Astrocyte (in vitro differentiated cells and primary cell): ENCODE data around the gene TTC7B. TPM values are rescaled to one million over a fixed set of nuclear protein-coding genes. Genes with fewer than 3 reads are reported as not detected.

Source experiments
- DNase-seq: peaks from one replicate; pipeline ENCODE4 v3.0.0-alpha.2; 2010; ENCODE audit warnings: low read depth
- FAIRE-seq: peaks from 2 replicates; lab custom pipeline; 2011; peaks lifted over from hg19 to GRCh38; lab: Jason Lieb, UNC
- H2AFZ ChIP-seq: 2 replicates; pipeline ENCODE4 v1.6.0; 2012; ENCODE audit warnings: low read depth, low read length, inconsistent platforms
- H3K27ac ChIP-seq: 2 replicates; pipeline ENCODE4 v1.5.1; 2011; ENCODE audit warnings: low read depth, low read length, inconsistent platforms
- H3K27me3 ChIP-seq: 2 replicates; pipeline ENCODE4 v1.6.0; 2011; ENCODE audit warnings: low read length, inconsistent platforms; ENCODE audit not compliant: insufficient read depth
- H3K36me3 ChIP-seq: 2 replicates; pipeline ENCODE4 v1.5.1; 2011; ENCODE audit warnings: low read length, inconsistent platforms; ENCODE audit not compliant: insufficient read depth
- H3K4me1 ChIP-seq: 2 replicates; pipeline ENCODE4 v1.5.1; 2011; ENCODE audit warnings: low read length, inconsistent platforms; ENCODE audit not compliant: insufficient read depth
- H3K4me2 ChIP-seq: 2 replicates; pipeline ENCODE4 v1.6.0; 2012; ENCODE audit warnings: low read length, inconsistent platforms
- H3K4me3 ChIP-seq: 2 replicates; pipeline ENCODE4 v1.5.1; 2011; ENCODE audit warnings: low read depth, mild to moderate bottlenecking, low read length, inconsistent platforms; ENCODE audit not compliant: insufficient read depth
- H3K79me2 ChIP-seq: 2 replicates; pipeline ENCODE4 v1.6.0; 2012; ENCODE audit warnings: mild to moderate bottlenecking, low read length, inconsistent platforms; ENCODE audit not compliant: insufficient read depth
- H3K9ac ChIP-seq: 2 replicates; pipeline ENCODE4 v1.6.0; 2012; ENCODE audit warnings: mild to moderate bottlenecking, low read length, inconsistent platforms
- H3K9me3 ChIP-seq: 2 replicates; pipeline ENCODE4 v1.5.1; 2012; ENCODE audit warnings: low read depth, mild to moderate bottlenecking, low read length, inconsistent platforms; ENCODE audit not compliant: insufficient read depth
- H4K20me1 ChIP-seq: 2 replicates; pipeline ENCODE4 v1.6.0; 2012; ENCODE audit warnings: low read length, inconsistent platforms; ENCODE audit not compliant: insufficient read depth
- H3K27ac Mint-ChIP-seq: one replicate; pipeline ENCODE4 v1.8.0; 2021; ENCODE audit warnings: mild to moderate bottlenecking, mixed read lengths; ENCODE audit not compliant: unreplicated experiment
- H3K27me3 Mint-ChIP-seq: one replicate; pipeline ENCODE4 v1.8.0; 2021; ENCODE audit warnings: low read depth, mixed read lengths; ENCODE audit not compliant: unreplicated experiment
- H3K36me3 Mint-ChIP-seq: one replicate; pipeline ENCODE4 v1.8.0; 2021; ENCODE audit warnings: low read depth, mixed read lengths; ENCODE audit not compliant: unreplicated experiment
- H3K4me1 Mint-ChIP-seq: one replicate; pipeline ENCODE4 v1.8.0; 2021; ENCODE audit warnings: low read depth, mixed read lengths; ENCODE audit not compliant: unreplicated experiment
- H3K4me3 Mint-ChIP-seq: one replicate; pipeline ENCODE4 v1.8.0; 2021; ENCODE audit warnings: mild to moderate bottlenecking, moderate library complexity, mixed read lengths; ENCODE audit not compliant: unreplicated experiment
- H3K9me3 Mint-ChIP-seq: one replicate; pipeline ENCODE4 v1.8.0; 2021; ENCODE audit warnings: mild to moderate bottlenecking, mixed read lengths; ENCODE audit not compliant: unreplicated experiment
- EZH2 ChIP-seq: IDR thresholded peaks from 2 replicates; pipeline ENCODE4 v1.6.1; 2012; ENCODE audit warnings: mild to moderate bottlenecking, low read length, inconsistent platforms; ENCODE audit not compliant: insufficient read depth
- total RNA-seq: library from RNA; stranded (reverse); gene quantifications from 2 replicates; pipeline ENCODE4 v1.2.1, GENCODE V29; 2021
- TF ChIP-seq, protein P1 (sequence below): IDR thresholded peaks from 2 replicates; pipeline ENCODE4 v1.5.1; 2011; ENCODE audit warnings: low read depth, mild to moderate bottlenecking, inconsistent platforms, low read length, moderate library complexity; ENCODE audit not compliant: insufficient read depth

TTC7B gene
- total RNA-seq, 1 donor from 2014 or later = 42.1 TPM

DNA sequence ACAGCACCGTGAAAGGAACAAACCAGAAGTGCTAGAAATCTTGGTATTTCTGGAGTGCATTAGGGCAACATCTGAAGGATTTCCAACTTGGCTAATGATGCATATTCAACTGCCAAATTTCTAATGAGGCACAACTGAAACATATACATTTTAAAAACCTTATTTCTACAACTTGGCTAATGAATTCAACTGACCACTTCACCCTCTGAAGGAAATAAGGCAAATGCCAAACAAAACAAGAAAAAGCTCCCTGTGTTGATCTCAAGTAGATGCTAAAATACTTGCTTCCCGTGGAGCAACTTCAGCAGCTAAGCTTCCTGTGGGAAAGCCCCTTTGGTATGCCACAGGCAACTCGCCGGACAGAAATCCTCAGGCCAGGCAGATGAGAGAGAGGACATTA is 167.1 kb downstream of the TTC7B start:
- H3K79me2 ChIP-seq = no peaks in the 10 kb centered on the region
- Mint-ChIP-seq H3K4me1 (peaks cover 5% of the 10 kb centered on the region), H3K4me3 (no peak overlapping the region), H3K27ac (no peak overlapping the region), H3K27me3 (no peaks in the 10 kb centered on the region), H3K9me3 (no peaks in the 10 kb centered on the region), H3K36me3 (peaks cover 13% of the 10 kb centered on the region)
- no peaks in the 10 kb centered on the region for H3K27me3 ChIP-seq
- no peak overlapping the region for H3K4me2 ChIP-seq
- DNase-seq = peak; percentile 74
- H3K36me3 ChIP-seq = peaks cover 2% of the 10 kb centered on the region
- H3K4me1 ChIP-seq = peaks cover 14% of the 10 kb centered on the region
- peaks cover 3% of the 10 kb centered on the region for H4K20me1 ChIP-seq
- TF ChIP-seq EZH2 = no peak
- TF ChIP-seq, protein P1, sequence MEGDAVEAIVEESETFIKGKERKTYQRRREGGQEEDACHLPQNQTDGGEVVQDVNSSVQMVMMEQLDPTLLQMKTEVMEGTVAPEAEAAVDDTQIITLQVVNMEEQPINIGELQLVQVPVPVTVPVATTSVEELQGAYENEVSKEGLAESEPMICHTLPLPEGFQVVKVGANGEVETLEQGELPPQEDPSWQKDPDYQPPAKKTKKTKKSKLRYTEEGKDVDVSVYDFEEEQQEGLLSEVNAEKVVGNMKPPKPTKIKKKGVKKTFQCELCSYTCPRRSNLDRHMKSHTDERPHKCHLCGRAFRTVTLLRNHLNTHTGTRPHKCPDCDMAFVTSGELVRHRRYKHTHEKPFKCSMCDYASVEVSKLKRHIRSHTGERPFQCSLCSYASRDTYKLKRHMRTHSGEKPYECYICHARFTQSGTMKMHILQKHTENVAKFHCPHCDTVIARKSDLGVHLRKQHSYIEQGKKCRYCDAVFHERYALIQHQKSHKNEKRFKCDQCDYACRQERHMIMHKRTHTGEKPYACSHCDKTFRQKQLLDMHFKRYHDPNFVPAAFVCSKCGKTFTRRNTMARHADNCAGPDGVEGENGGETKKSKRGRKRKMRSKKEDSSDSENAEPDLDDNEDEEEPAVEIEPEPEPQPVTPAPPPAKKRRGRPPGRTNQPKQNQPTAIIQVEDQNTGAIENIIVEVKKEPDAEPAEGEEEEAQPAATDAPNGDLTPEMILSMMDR = no peak
- H3K4me3 ChIP-seq = no peak overlapping the region
- H3K9ac ChIP-seq = no peak overlapping the region
- no peak for FAIRE-seq
- no peaks in the 10 kb centered on the region for H3K9me3 ChIP-seq
- no peak overlapping the region for H2AFZ ChIP-seq
- H3K27ac ChIP-seq = no peak overlapping the region

DNA sequence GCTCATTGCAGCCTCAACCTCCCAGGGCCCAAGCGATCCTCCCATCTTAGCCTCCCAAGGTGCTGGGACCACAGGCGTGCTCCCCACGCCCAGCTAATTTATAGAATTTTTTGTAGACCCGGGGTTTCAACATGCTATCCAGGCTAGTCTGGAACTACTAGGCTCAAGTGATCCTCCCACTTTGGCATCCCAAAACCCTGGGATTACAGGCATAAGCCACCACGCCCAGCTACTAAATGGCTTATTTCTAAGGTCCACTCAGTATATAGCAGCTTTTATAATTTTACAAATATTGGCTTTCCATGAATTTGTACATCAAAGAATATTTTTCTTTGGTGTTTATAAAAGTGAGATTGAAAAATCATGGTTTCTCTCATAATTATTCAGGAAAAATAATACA is 167.8 kb downstream of the TTC7B start:
- Histone ChIP-seq H3K79me2 (no peaks in the 10 kb centered on the region), H3K4me2 (no peak overlapping the region), H3K36me3 (peaks cover 2% of the 10 kb centered on the region), H3K4me3 (no peak overlapping the region), H3K9me3 (no peaks in the 10 kb centered on the region), H3K4me1 (peaks cover 14% of the 10 kb centered on the region), H2AFZ (no peak overlapping the region), H3K27ac (no peak overlapping the region), H3K9ac (no peak overlapping the region), H4K20me1 (peaks cover 3% of the 10 kb centered on the region), H3K27me3 (no peaks in the 10 kb centered on the region)
- DNase-seq = no peak
- H3K27ac Mint-ChIP-seq = no peak overlapping the region
- no peaks in the 10 kb centered on the region for H3K9me3 Mint-ChIP-seq
- no peak for TF ChIP-seq EZH2
- TF ChIP-seq, protein P1 = no peak
- H3K4me1 Mint-ChIP-seq = peaks cover 5% of the 10 kb centered on the region
- peaks cover 12% of the 10 kb centered on the region for H3K36me3 Mint-ChIP-seq
- no peaks in the 10 kb centered on the region for H3K27me3 Mint-ChIP-seq
- FAIRE-seq = no peak
- H3K4me3 Mint-ChIP-seq = no peak overlapping the region

DNA sequence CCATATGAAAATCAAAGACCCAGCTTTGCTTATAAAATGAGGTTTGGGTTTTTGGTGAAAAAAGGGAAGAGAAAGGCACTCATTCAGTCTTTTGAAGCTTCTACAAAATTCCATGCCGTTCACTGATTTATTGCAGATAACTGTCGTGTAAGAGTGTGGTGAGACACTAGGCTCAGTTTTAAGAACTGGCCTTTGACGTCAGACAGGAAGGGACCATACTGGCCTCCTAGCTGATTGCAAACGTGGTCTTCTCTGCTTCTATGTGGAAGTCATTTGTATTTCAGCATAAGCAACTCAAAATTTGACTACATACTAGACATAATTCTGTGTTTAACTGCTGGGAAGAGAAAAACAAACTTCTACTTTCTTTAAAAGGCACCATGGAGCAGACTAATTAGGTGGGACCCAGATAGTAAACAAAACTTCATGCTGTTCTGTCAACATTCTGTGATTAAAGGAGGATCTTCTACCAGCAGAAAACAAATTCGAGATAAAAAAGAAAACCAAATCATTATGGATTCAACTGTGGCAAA is 168.7 kb downstream of the TTC7B start:
- H3K27me3 ChIP-seq = no peaks in the 10 kb centered on the region
- no peak overlapping the region for H3K4me3 ChIP-seq
- Mint-ChIP-seq H3K36me3 (peaks cover 11% of the 10 kb centered on the region), H3K4me1 (peaks cover 6% of the 10 kb centered on the region), H3K4me3 (no peak overlapping the region), H3K9me3 (no peaks in the 10 kb centered on the region), H3K27me3 (no peaks in the 10 kb centered on the region), H3K27ac (no peak overlapping the region)
- peaks cover 2% of the 10 kb centered on the region for H3K36me3 ChIP-seq
- H3K9me3 ChIP-seq = no peaks in the 10 kb centered on the region
- no peak overlapping the region for H3K27ac ChIP-seq
- H2AFZ ChIP-seq = no peak overlapping the region
- H4K20me1 ChIP-seq = peaks cover 3% of the 10 kb centered on the region
- TF ChIP-seq, protein P1 = no peak
- TF ChIP-seq EZH2 = no peak
- FAIRE-seq (no peak), DNase-seq (no peak)
- H3K4me1 ChIP-seq = peaks cover 17% of the 10 kb centered on the region
- no peak overlapping the region for H3K4me2 ChIP-seq
- no peak overlapping the region for H3K9ac ChIP-seq
- H3K79me2 ChIP-seq = no peaks in the 10 kb centered on the region
